Stimulated activated CD4-positive, alpha-beta T cell treated with anti-CD3 and anti-CD28 coated beads, Interleukin-1b, Interleukin-23, amount 100 ng/mL, for 48 hours (primary cell): ENCODE data around the gene ROCK1.
"Not testable (repeated sequence)": the region's sequence is repeated elsewhere in the genome, so short reads cannot be mapped to it uniquely, and the experiment has no call there.

Experiments
- DNase-seq: peaks from one replicate; pipeline ENCODE4 v3.0.0-alpha.2; 2020

ROCK1 gene

GRCh38 chr18:21049306-21049705, 62.3 kb downstream of the ROCK1 start:
- no peak for DNase-seq

GRCh38 chr18:21047126-21047525, 64.5 kb downstream of the ROCK1 start:
- DNase-seq, result no peak

GRCh38 chr18:21040466-21040865, 71.1 kb downstream of the ROCK1 start:
- DNase-seq, result no peak

- DNase-seq, result no peak
Observed at GRCh38 chr18:21038201-21038600, 73.4 kb downstream of the ROCK1 start.

- no peak for DNase-seq
Observed at GRCh38 chr18:21031845-21032244, 79.8 kb downstream of the ROCK1 start.

- not testable (repeated sequence) for DNase-seq
Observed at GRCh38 chr18:21018257-21018656, 93.4 kb downstream of the ROCK1 start.

- DNase-seq, result no peak
Observed at GRCh38 chr18:21012308-21012707, 99.3 kb downstream of the ROCK1 start.

- no peak for DNase-seq
Observed at GRCh38 chr18:21004726-21005125, 106.9 kb downstream of the ROCK1 start.

GRCh38 chr18:21000667-21001066, 110.9 kb downstream of the ROCK1 start:
- DNase-seq, result no peak

- DNase-seq, result no peak
Observed at GRCh38 chr18:20997371-20997770, 114.2 kb downstream of the ROCK1 start.

GRCh38 chr18:20996418-20996817, 115.2 kb downstream of the ROCK1 start:
- no peak for DNase-seq

GRCh38 chr18:20988726-20989125, 122.9 kb downstream of the ROCK1 start:
- no peak for DNase-seq

- no peak for DNase-seq
Observed at GRCh38 chr18:20975077-20975476, 136.5 kb downstream of the ROCK1 start.

- no peak for DNase-seq
Observed at GRCh38 chr18:20971886-20972267, 139.7 kb downstream of the ROCK1 start.

- DNase-seq, result no peak
Observed at GRCh38 chr18:20966795-20967194, 144.8 kb downstream of the ROCK1 start.

GRCh38 chr18:20963027-20963426, 148.6 kb downstream of the ROCK1 start:
- DNase-seq, result no peak

GRCh38 chr18:20960735-20961134, 150.9 kb downstream of the ROCK1 start:
- DNase-seq, result no peak

- DNase-seq, result not testable (repeated sequence)
Observed at GRCh38 chr18:20950827-20951226, 160.8 kb downstream of the ROCK1 start.
